Measurements from ENCODE around the gene RANBP17. TPM values are rescaled to one million over a fixed set of nuclear protein-coding genes. Genes with fewer than 3 reads are reported as not detected.

The RANBP17 gene
- total RNA-seq, 1 experiment from 2014 or later: 10.1 TPM

DNA sequence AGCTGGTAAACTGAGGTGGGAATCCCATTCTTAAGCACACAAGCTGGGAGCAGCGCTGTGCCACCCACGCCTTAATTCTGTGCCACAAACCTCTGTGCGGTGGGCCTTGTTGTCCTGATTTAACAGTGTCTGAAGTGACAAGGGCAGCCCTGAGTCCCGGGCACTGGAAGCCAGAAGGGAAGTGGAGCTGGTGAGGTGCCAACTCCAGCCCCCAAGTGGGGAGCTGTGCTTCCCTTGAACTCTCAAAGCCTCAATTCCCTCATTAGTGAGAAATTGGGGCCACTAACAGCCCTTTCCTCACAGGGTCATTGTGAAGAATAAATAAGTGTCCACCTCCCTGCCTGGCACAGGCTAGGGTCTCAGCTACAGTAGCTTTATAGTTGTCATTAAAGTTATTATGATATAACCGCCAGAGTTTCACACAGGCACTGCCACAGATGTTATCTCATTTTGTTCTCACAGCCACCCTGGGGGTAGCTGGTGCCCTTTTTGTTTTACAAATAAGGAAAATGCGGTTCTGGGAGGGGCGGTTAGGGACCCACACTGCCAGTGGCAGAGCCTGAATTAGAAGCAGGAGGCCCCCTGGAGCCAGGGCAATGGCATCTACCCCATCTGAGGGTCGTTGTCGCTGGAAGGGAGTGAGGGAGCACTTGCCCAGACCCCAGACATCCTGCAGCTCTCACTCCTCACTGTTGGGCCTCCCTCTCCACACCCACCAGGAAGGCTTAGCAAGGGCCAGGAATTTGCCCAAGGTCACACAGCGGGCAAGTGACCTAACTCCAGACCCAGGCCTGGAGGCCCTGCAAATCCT, 445.2 kb downstream of the RANBP17 start:
- no peak for DNase-seq
- peaks cover 20% of the 10 kb centered on the region for H3K27me3 ChIP-seq
- no peaks in the 10 kb centered on the region for H3K36me3 ChIP-seq
- no peak overlapping the region for H3K4me3 ChIP-seq
- no peaks in the 10 kb centered on the region; the same call in 1 of the 2 replicates for H3K9me3 ChIP-seq

DNA sequence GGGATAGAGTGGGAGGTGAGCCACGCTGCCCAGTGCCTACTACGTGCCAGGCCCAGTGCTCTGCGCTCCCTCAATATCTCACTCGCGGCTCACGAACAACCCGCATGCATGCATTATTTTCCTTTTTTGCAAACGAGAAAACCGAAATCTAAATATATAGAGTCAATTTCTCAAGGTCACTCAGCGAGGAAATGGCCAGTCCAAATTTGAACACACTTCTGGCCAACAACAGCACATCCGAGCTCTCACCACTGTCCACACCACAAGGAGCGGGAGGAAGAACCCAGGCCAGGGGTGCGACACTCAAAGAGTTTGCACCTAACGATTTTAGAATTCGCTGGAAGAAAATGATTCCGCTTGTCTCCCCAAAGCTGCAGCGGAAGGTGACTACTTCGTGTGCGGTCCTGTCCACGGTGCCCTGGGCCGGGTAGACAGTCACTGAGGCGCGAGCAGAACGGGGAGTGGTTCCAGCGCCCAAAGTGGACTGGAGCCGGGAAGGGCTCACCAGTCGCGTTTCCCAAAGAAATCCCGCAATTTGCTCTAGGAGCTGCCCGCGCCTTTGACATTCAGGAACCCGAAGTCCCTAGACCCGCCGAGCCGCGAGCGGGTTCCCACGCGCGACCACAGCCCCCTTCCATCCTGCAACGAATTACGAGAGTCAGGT, 446.1 kb downstream of the RANBP17 start:
- Histone ChIP-seq H3K36me3 (no peaks in the 10 kb centered on the region), H3K9me3 (no peaks in the 10 kb centered on the region; the same call in 1 of the 2 replicates), H3K4me3 (no peak overlapping the region), H3K27me3 (peaks cover 20% of the 10 kb centered on the region)
- no peak for DNase-seq

DNA sequence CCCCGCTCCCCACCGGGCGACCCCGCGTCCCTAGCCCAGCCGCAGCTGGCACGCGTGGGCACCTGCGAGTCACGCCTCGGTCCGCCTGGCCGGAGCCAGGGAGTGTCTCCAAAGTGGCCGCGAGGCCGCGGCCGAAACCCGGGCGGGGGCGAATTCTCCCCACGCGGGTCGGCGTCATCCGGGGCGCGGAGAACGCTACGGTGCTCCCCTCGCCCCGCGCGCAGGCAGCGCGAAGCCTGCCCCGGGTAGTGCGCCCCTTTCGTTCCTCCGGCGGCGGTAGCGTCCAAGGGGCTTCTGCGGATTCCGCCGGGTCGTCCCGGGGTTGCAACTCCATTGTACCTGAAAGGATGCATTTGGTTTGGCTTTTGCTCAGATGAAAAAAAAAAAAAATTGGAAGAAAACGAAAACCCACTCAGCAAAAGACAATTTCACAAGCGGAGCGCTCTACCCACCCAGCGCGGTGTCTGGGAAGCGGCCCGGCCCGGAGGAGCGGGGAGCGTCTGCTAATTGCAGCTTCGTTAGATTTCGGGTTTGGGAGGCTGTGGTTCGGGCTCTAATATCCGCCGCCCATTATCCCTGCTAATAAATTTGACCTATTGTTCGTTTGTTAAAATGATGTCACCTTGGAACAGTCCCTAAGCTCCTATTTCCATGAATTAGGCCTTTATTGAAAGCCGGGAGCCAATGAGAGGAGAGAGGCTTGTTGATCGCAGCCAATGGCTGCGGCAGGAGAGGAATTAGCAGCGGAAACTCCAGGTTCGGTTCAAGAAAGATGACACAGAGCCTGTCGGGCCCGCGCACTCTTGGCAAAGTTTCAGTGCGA, 446.8 kb downstream of the RANBP17 start, which contains the start of gene TLX3:
TSS of gene TLX3 (plus strand) at position 796 of the 823 bp plus-strand sequence. CDS start 118 bp downstream, outside the sequence.
- Histone ChIP-seq H3K27me3 (peaks cover 20% of the 10 kb centered on the region), H3K9me3 (no peaks in the 10 kb centered on the region; the same call in 1 of the 2 replicates), H3K36me3 (no peaks in the 10 kb centered on the region), H3K4me3 (peak within 1 kb of the TSS; percentile 31)
- peak; percentile 50 for DNase-seq

DNA sequence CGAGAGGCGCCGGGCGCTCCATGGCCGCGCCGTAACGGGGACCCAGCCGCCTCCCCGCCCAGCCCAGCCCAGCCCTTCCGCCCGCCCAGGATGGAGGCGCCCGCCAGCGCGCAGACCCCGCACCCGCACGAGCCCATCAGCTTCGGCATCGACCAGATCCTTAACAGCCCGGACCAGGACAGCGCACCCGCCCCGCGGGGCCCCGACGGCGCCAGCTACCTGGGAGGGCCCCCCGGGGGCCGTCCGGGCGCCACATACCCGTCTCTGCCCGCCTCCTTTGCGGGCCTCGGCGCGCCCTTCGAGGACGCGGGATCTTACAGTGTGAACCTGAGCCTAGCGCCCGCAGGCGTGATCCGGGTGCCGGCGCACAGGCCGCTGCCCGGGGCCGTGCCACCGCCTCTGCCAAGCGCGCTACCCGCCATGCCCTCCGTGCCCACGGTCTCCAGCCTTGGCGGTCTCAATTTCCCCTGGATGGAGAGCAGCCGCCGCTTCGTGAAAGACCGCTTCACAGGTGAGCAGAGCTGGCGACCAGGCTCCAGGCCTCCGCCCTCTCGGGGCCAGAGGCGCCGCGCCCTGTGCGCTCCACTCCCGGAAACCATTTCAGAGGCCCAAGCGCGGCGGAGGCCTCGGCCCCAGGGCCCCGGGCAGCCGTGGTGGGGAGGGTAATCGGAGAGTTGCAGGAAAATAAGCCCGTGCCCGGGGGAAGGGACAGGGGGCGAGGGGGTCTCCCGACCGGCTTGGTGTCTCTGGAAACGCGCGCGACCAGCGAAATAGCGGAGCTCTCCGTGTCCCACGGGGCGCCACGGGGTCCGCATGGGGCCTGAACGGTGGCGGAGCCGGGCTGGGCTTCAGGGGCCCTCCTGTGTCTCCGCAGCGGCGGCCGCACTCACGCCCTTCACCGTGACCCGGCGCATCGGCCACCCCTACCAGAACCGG, 447.7 kb downstream of the RANBP17 start:
- Histone ChIP-seq H3K9me3 (no peaks in the 10 kb centered on the region; the same call in 1 of the 2 replicates), H3K4me3 (peak overlapping the region; percentile 31), H3K27me3 (peaks cover 20% of the 10 kb centered on the region), H3K36me3 (no peaks in the 10 kb centered on the region)
- DNase-seq: no peak

DNA sequence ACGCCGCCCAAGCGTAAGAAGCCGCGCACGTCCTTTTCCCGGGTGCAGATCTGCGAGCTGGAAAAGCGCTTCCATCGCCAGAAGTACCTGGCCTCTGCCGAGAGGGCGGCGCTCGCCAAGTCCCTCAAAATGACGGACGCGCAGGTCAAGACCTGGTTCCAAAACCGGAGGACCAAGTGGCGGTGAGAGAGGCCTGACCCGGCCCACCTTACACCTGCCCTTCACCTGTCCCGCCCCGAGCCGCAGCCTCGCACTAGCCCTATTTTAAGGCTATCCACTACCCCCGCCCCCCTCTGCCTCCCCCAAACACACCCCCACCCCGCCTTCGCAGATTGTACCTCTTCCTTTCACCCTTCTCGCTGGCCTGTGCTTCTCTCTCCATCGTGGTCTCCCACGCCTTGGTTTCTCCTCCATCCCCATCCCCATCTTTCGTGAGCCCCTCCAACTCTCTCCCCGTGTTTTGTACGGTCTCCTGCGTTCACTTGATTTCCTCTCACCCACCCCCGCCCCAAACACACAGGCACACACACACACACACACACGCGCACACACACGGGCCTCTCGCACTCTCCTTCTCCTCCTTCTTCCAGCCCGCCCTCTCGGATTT, 448.5 kb downstream of the RANBP17 start:
- no peak overlapping the region for H3K4me3 ChIP-seq
- H3K9me3 ChIP-seq: no peaks in the 10 kb centered on the region; the same call in 1 of the 2 replicates
- DNase-seq: no peak
- H3K27me3 ChIP-seq: peaks cover 20% of the 10 kb centered on the region
- H3K36me3 ChIP-seq: no peaks in the 10 kb centered on the region

- DNase-seq: no peak
- H3K9me3 ChIP-seq: no peaks in the 10 kb centered on the region; the same call in 1 of the 2 replicates
- H3K4me3 ChIP-seq: no peak overlapping the region
- peaks cover 17% of the 10 kb centered on the region for H3K27me3 ChIP-seq
- no peaks in the 10 kb centered on the region for H3K36me3 ChIP-seq
Measured at GRCh38 chr5:171310819-171311321, 449.1 kb downstream of the RANBP17 start.

GRCh38 chr5:171311322-171312077, 449.7 kb downstream of the RANBP17 start:
- no peak overlapping the region for H3K4me3 ChIP-seq
- H3K27me3 ChIP-seq: peaks cover 15% of the 10 kb centered on the region
- H3K9me3 ChIP-seq: no peaks in the 10 kb centered on the region; the same call in 1 of the 2 replicates
- no peaks in the 10 kb centered on the region for H3K36me3 ChIP-seq
- DNase-seq: peak; percentile 30

DNA sequence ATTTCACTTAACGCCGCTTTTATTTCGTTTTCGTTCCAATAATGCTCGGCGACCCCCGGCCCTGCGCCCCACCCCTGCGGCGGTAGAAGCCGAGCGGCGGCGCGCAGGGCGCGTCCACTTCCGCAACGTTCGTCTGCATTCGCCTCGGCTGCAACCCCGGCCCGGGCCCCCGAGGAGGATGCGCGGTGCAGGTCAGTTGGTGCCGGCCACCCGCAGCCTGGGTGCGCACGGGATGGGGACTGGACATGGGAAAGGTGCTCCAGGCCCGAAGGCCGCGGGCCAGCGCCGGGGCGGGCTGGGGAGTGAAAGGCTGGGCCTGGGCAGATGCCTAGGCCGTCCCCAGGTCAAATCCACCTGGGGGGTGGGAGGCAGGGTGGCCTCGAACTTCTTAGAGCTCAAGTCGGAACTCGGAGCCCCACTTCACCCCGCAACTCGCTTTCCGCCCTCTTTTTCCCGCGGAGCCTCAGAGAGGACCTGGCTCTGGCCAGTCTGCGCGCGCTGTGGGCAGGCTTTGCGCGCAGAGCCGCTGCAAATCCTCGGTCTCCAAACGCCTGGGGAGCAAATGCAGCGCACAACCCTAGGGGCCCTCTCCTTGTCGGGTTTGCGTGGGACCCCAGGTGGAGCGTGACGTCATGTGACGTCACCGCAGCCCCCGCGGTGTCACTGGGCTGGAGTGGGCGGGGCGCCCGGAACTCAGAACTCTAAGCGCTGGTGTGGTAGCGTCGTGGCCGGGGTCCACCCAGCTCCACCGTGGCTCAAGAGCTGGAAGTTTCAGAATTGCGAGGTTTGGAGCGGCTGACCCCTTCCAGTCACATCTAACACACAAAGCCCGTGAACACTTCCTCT, 450.5 kb downstream of the RANBP17 start:
- H3K4me3 ChIP-seq: no peak overlapping the region
- H3K9me3 ChIP-seq: no peaks in the 10 kb centered on the region; the same call in 1 of the 2 replicates
- H3K27me3 ChIP-seq: peaks cover 15% of the 10 kb centered on the region
- H3K36me3 ChIP-seq: no peaks in the 10 kb centered on the region
- no peak for DNase-seq

- H3K4me3 ChIP-seq: no peak overlapping the region
- H3K9me3 ChIP-seq: no peaks in the 10 kb centered on the region; the same call in 1 of the 2 replicates
- peaks cover 17% of the 10 kb centered on the region for H3K27me3 ChIP-seq
- no peak for DNase-seq
- no peaks in the 10 kb centered on the region for H3K36me3 ChIP-seq
Measured at GRCh38 chr5:171313481-171314206, 451.8 kb downstream of the RANBP17 start.

- H3K9me3 ChIP-seq: no peaks in the 10 kb centered on the region; the same call in 1 of the 2 replicates
- H3K27me3 ChIP-seq: peaks cover 19% of the 10 kb centered on the region
- H3K36me3 ChIP-seq: no peaks in the 10 kb centered on the region
- no peak overlapping the region for H3K4me3 ChIP-seq
- no peak for DNase-seq
Measured at GRCh38 chr5:171314728-171315385, 453.0 kb downstream of the RANBP17 start.

- Histone ChIP-seq H3K9me3 (no peaks in the 10 kb centered on the region), H3K36me3 (no peaks in the 10 kb centered on the region), H3K4me3 (no peak overlapping the region), H3K27me3 (peaks cover 19% of the 10 kb centered on the region)
- no peak for DNase-seq
Measured at GRCh38 chr5:171315386-171315891, 453.6 kb downstream of the RANBP17 start.

- no peak for DNase-seq
- H3K36me3 ChIP-seq: no peaks in the 10 kb centered on the region
- no peaks in the 10 kb centered on the region for H3K9me3 ChIP-seq
- no peak overlapping the region for H3K4me3 ChIP-seq
- peaks cover 17% of the 10 kb centered on the region for H3K27me3 ChIP-seq
Measured at GRCh38 chr5:171315925-171316257, 454.1 kb downstream of the RANBP17 start.

Measured in MG63 (cell line).